Trophoblast cell (in vitro differentiated cells and primary cell): ENCODE measurements around the gene ANKRD55.
"Not testable (repeated sequence)": the region's sequence is repeated elsewhere in the genome, so short reads cannot be mapped to it uniquely, and the experiment has no call there.

Experiments
- DNase-seq, 2 donors: peaks; one replicate each; pipeline ENCODE4 v3.0.0-alpha.2; 2016
- H2AFZ ChIP-seq: 2 replicates; pipeline ENCODE4 v1.6.1; 2013; ENCODE audit warnings: low read length, moderate library complexity, mild to moderate bottlenecking; ENCODE audit not compliant: insufficient read depth, poor library complexity
- H2AK5ac ChIP-seq: 2 replicates; pipeline ENCODE4 v1.6.1; 2013; ENCODE audit warnings: mild to moderate bottlenecking, low read length
- H2BK120ac ChIP-seq: 2 replicates; pipeline ENCODE4 v1.6.1; 2013; ENCODE audit warnings: low read length, mild to moderate bottlenecking, moderate library complexity; ENCODE audit not compliant: insufficient read depth, poor library complexity
- H2BK12ac ChIP-seq: 2 replicates; pipeline ENCODE4 v1.6.1; 2013; ENCODE audit warnings: mild to moderate bottlenecking, low read length, moderate library complexity
- H2BK5ac ChIP-seq: 2 replicates; pipeline ENCODE4 v1.6.1; 2013; ENCODE audit warnings: low read length, low read depth, moderate library complexity, mild to moderate bottlenecking; ENCODE audit not compliant: poor library complexity
- H3K14ac ChIP-seq: 2 replicates; pipeline ENCODE4 v1.6.1; 2013; ENCODE audit warnings: mild to moderate bottlenecking, low read length
- H3K18ac ChIP-seq: 2 replicates; pipeline ENCODE4 v1.6.1; 2013; ENCODE audit warnings: mild to moderate bottlenecking, low read length
- H3K23ac ChIP-seq: 2 replicates; pipeline ENCODE4 v1.6.1; 2013; ENCODE audit warnings: low read length
- H3K27ac ChIP-seq: 2 replicates; pipeline ENCODE4 v1.5.1; 2013; ENCODE audit warnings: low read depth, mild to moderate bottlenecking, inconsistent platforms, low read length, moderate library complexity
- H3K27me3 ChIP-seq: 2 replicates; pipeline ENCODE4 v1.6.1; 2013; ENCODE audit warnings: inconsistent platforms, mild to moderate bottlenecking, low read length, moderate library complexity; ENCODE audit not compliant: insufficient read depth
- H3K36me3 ChIP-seq, 2 experiments: 1 replicate in 1 of 2; 2 replicates in 1 of 2; pipeline ENCODE4 v1.6.1; 2013; ENCODE audit warnings: low read length in 2 of 2, mild to moderate bottlenecking in 2 of 2, moderate library complexity in 1 of 2; ENCODE audit not compliant: insufficient read depth in 2 of 2, control insufficient read depth in 1 of 2
- H3K4ac ChIP-seq: 2 replicates; pipeline ENCODE4 v1.6.1; 2013; ENCODE audit warnings: low read depth, mild to moderate bottlenecking, low read length, moderate library complexity
- H3K4me1 ChIP-seq, 2 experiments: 1 replicate in 1 of 2; 2 replicates in 1 of 2; pipeline ENCODE4 v1.6.1; 2013; ENCODE audit warnings: low read length in 2 of 2, mild to moderate bottlenecking in 2 of 2, moderate library complexity in 1 of 2; ENCODE audit not compliant: insufficient read depth in 2 of 2, control insufficient read depth in 1 of 2
- H3K4me2 ChIP-seq: 2 replicates; pipeline ENCODE4 v1.6.1; 2013; ENCODE audit warnings: inconsistent platforms, mild to moderate bottlenecking, low read length, moderate library complexity
- H3K4me3 ChIP-seq: 2 replicates; pipeline ENCODE4 v1.5.1; 2013; ENCODE audit warnings: mild to moderate bottlenecking, low read depth, low read length, inconsistent platforms
- H3K79me1 ChIP-seq: one replicate; pipeline ENCODE4 v1.6.1; 2013; ENCODE audit warnings: low read length
- H3K79me2 ChIP-seq: 2 replicates; pipeline ENCODE4 v1.6.1; 2013; ENCODE audit warnings: low read length, mild to moderate bottlenecking; ENCODE audit not compliant: control insufficient read depth, insufficient read depth, poor library complexity
- H3K9ac ChIP-seq: 2 replicates; pipeline ENCODE4 v1.6.1; 2013; ENCODE audit warnings: mild to moderate bottlenecking, low read length
- H3K9me3 ChIP-seq: 2 replicates; pipeline ENCODE4 v1.6.1; 2013; ENCODE audit warnings: low read depth, mild to moderate bottlenecking, control low read depth, inconsistent platforms, low read length; ENCODE audit not compliant: insufficient read depth
- H4K12ac ChIP-seq: 2 replicates; pipeline ENCODE4 v1.6.1; 2013; ENCODE audit warnings: low read depth, mild to moderate bottlenecking, low read length, moderate library complexity
- H4K8ac ChIP-seq: 2 replicates; pipeline ENCODE4 v1.6.1; 2013; ENCODE audit warnings: low read depth, mild to moderate bottlenecking, low read length, moderate library complexity
- H4K91ac ChIP-seq: one replicate; pipeline ENCODE4 v1.6.1; 2013; ENCODE audit warnings: low read depth, mild to moderate bottlenecking, low read length, moderate library complexity
- WGBS: extraction: QIAGEN DNeasy Blood & Tissue Kit; methylation state at CpG from one replicate; pipeline ENCODE4 v1.1.7; 2013; ENCODE audit warnings: missing lambda C conversion rate; ENCODE audit not compliant: insufficient read length, insufficient coverage; ENCODE audit errors: extremely low coverage; 5-methylcytosine and 5-hydroxymethylcytosine counted together

ANKRD55 gene

DNA sequence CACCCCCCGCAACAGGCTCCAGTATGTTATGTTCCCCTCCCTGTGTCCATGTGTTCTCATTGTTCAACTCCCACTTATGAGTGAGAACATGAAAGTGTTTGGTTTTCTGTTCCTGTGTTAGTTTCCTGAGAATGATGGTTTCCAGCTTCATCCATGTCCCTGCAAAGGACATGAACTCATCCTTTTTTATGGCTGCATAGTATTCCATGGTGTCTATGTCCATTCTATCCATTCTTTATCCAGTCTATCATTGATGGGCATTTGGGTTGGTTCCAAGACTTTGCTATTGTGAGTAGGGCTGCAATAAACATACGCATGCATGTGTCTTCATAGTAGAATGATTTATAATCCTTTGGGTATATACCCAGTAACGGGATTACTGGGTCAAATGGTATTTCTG lies 35.6 kb upstream of the ANKRD55 start:
- H3K23ac ChIP-seq, H3K4ac ChIP-seq, H2BK12ac ChIP-seq, H3K9ac ChIP-seq, DNase-seq, H2BK120ac ChIP-seq, H2AFZ ChIP-seq, H3K79me1 ChIP-seq, H3K27me3 ChIP-seq, H3K36me3 ChIP-seq, H3K27ac ChIP-seq, H2BK5ac ChIP-seq, H3K79me2 ChIP-seq, H3K4me3 ChIP-seq, H4K8ac ChIP-seq, H3K9me3 ChIP-seq, H3K14ac ChIP-seq, H4K12ac ChIP-seq, H3K4me2 ChIP-seq, H3K18ac ChIP-seq, H4K91ac ChIP-seq, H3K4me1 ChIP-seq, H2AK5ac ChIP-seq: not testable (repeated sequence)
- no CpG with 5 or more reads among the region's 3 CpGs for WGBS

DNA sequence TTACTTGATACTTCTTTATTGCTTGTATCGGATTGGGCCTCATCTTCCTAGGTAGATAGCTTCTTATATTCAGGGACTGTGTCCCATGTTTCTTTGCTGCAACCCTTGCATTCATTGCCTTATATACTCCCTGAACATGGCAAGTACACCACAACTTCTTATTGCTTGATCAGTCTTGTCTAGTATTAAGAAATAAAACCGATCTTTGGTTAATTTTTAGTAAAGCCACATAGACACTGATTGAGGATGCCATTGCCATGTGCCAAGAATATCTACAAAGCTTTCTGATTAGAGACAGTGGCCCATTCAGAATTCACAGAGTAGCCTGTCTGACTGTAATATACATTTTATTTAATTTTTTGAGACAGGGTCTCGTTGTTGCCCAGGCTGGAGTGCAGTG lies 34.7 kb upstream of the ANKRD55 start:
- H3K79me2 ChIP-seq = no peaks in the 10 kb centered on the region
- H3K23ac ChIP-seq = no peak overlapping the region
- no peak overlapping the region for H3K4me2 ChIP-seq
- no peak overlapping the region for H3K14ac ChIP-seq
- H4K12ac ChIP-seq = no peak overlapping the region
- no peaks in the 10 kb centered on the region for H3K9me3 ChIP-seq
- no peak overlapping the region for H2BK12ac ChIP-seq
- no peak overlapping the region for H3K4me3 ChIP-seq
- no CpG with 5 or more reads among the region's 3 CpGs for WGBS
- no peak overlapping the region for H3K18ac ChIP-seq
- no peak overlapping the region for H4K91ac ChIP-seq
- H4K8ac ChIP-seq = no peak overlapping the region
- H3K27me3 ChIP-seq = no peaks in the 10 kb centered on the region
- H2BK5ac ChIP-seq = no peak overlapping the region
- H2AK5ac ChIP-seq = no peak overlapping the region
- no peak overlapping the region for H2AFZ ChIP-seq
- DNase-seq = no peak
- H3K4ac ChIP-seq = no peak overlapping the region
- H3K27ac ChIP-seq = no peak overlapping the region
- H3K36me3 ChIP-seq = no peaks in the 10 kb centered on the region
- no peak overlapping the region for H3K9ac ChIP-seq
- H3K4me1 ChIP-seq = peaks cover 0 to 6% of the 10 kb centered on the region in 2 experiments
- peaks cover 7% of the 10 kb centered on the region for H3K79me1 ChIP-seq
- H2BK120ac ChIP-seq = no peak overlapping the region

DNA sequence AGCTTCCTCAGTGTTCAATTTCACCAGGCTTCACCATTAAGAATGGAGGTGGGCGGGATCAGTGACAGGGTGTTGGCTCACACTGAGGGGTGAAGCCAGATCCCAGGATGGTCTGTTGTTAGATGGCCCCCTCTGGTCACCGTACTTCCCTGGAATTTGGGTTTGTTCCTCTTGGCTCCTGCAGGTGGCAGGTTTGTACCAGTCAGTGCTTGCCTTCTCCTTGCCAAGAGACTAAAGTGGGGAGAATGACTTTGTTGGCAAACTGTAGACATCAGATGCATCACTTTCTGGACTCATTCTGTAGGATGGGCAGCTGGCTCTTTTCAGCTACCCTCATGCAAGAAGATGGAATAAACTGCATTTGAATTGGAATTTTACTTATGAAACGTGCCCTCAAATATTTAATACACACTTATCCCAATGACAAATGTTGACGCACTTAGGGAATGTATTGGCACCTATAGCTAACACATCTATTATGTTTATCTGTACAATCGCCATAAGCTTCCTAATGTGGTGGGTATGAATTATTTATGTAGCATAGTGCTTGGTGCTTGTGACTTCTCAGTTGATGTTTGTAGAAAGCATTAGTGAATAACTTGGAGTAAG lies 31.4 kb upstream of the ANKRD55 start:
- WGBS = no CpG with 5 or more reads among the region's 5 CpGs
- no peaks in the 10 kb centered on the region for H3K36me3 ChIP-seq

DNA sequence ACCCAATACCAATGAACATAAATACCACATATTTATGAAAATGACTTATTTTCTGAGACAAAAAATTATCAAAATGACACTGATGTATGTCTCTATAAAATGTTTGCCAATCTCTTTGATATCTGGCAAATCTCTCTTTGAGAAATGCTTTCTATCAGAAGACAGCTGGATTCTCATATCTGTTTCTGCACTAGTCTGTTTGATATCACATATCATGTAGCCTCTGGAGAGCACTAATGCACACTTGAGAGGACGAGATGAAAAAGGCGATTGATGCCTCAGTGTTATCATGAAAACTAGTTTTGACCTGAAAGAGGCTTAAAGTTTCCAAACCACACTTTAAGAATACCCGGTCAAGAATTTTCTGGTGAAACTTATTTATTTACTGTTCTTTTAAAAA lies 29.1 kb upstream of the ANKRD55 start:
- no peak overlapping the region for H2AFZ ChIP-seq
- H4K91ac ChIP-seq = no peak overlapping the region
- H3K36me3 ChIP-seq = no peaks in the 10 kb centered on the region
- H3K14ac ChIP-seq = no peak overlapping the region
- WGBS = no CpG with 5 or more reads among the region's 3 CpGs
- no peaks in the 10 kb centered on the region for H3K79me2 ChIP-seq
- H3K4me1 ChIP-seq = no peaks in the 10 kb centered on the region
- no peak overlapping the region for H2BK5ac ChIP-seq
- H4K8ac ChIP-seq = no peak overlapping the region
- H2AK5ac ChIP-seq = no peak overlapping the region
- H3K79me1 ChIP-seq = no peaks in the 10 kb centered on the region
- H3K23ac ChIP-seq = no peak overlapping the region
- no peak overlapping the region for H2BK12ac ChIP-seq
- no peak overlapping the region for H2BK120ac ChIP-seq
- H3K9me3 ChIP-seq = no peaks in the 10 kb centered on the region
- no peak for DNase-seq
- H3K4me3 ChIP-seq = no peak overlapping the region
- H3K9ac ChIP-seq = no peak overlapping the region
- no peaks in the 10 kb centered on the region for H3K27me3 ChIP-seq
- H3K4ac ChIP-seq = no peak overlapping the region
- H3K4me2 ChIP-seq = no peak overlapping the region
- H3K27ac ChIP-seq = no peak overlapping the region
- H3K18ac ChIP-seq = no peak overlapping the region
- H4K12ac ChIP-seq = no peak overlapping the region

More for the DNA sequence above, 31.4 kb upstream of the ANKRD55 start:
- Histone ChIP-seq H3K4me3 (no peak overlapping the region), H3K18ac (no peak overlapping the region), H2BK12ac (no peak overlapping the region), H4K12ac (no peak overlapping the region), H3K23ac (no peak overlapping the region), H4K91ac (no peak overlapping the region), H2AK5ac (no peak overlapping the region), H3K9me3 (no peaks in the 10 kb centered on the region), H3K27me3 (no peaks in the 10 kb centered on the region), H3K9ac (no peak overlapping the region), H3K14ac (no peak overlapping the region), H3K27ac (no peak overlapping the region), H3K79me1 (no peaks in the 10 kb centered on the region), H2BK5ac (no peak overlapping the region), H3K4ac (no peak overlapping the region), H2BK120ac (no peak overlapping the region), H3K4me1 (no peaks in the 10 kb centered on the region), H3K79me2 (no peaks in the 10 kb centered on the region), H3K4me2 (no peak overlapping the region), H2AFZ (no peak overlapping the region), H4K8ac (no peak overlapping the region)
- DNase-seq = peak; percentile 17 to 67
